H1 (cell line): Measurements from ENCODE around the gene LMNTD1. TPM values are rescaled to one million over a fixed set of nuclear protein-coding genes. Genes with fewer than 3 reads are reported as not detected.

ENCODE experiments used
- CTCF ChIA-PET: fragments of 300-600 bp; sonication (Branson Sonifier 250); formaldehyde crosslinking; loops from one replicate; lab custom pipeline; 2021; ENCODE audit not compliant: partially characterized antibody; lab: Charles Lee
- POLR2A ChIA-PET: fragments of 300-600 bp; sonication (Branson Sonifier 250); formaldehyde crosslinking; loops from one replicate; lab custom pipeline; 2021; ENCODE audit warnings: inconsistent platforms; ENCODE audit not compliant: partially characterized antibody; lab: Charles Lee
- DNase-seq, 2 experiments: peaks; one replicate each; pipeline versions ENCODE4 v3.0.0 to v3.0.0-alpha.2; 2010 to 2022; ENCODE audit warnings: low spot score in 2 of 2, low read depth in 1 of 2, mixed read lengths in 1 of 2
- FAIRE-seq: peaks from 2 replicates; lab custom pipeline; 2011; peaks lifted over from hg19 to GRCh38; lab: Jason Lieb, UNC
- H2AFZ ChIP-seq: 2 replicates; pipeline ENCODE4 v1.8.1; 2012; ENCODE audit warnings: low read length, inconsistent platforms
- H2AK5ac ChIP-seq: 2 replicates; pipeline ENCODE4 v1.6.1; 2013; ENCODE audit warnings: low read depth, low read length
- H2BK120ac ChIP-seq: replicated peaks from 2 replicates; pipeline ENCODE3; 2013; ENCODE audit warnings: low read depth, low read length, inconsistent platforms
- H2BK12ac ChIP-seq: 2 replicates; pipeline ENCODE4 v1.6.1; 2013; ENCODE audit warnings: low read depth, low read length
- H2BK15ac ChIP-seq: 2 replicates; pipeline ENCODE4 v1.6.1; 2013; ENCODE audit warnings: low read length
- H2BK20ac ChIP-seq: 2 replicates; pipeline ENCODE4 v1.6.1; 2013; ENCODE audit warnings: low read length
- H2BK5ac ChIP-seq: 2 replicates; pipeline ENCODE4 v1.6.1; 2013; ENCODE audit warnings: low read depth, low read length
- H3K14ac ChIP-seq: 2 replicates; pipeline ENCODE4 v1.6.1; 2013; ENCODE audit warnings: inconsistent platforms; ENCODE audit not compliant: insufficient read length
- H3K18ac ChIP-seq: 2 replicates; pipeline ENCODE4 v1.6.1; 2013; ENCODE audit warnings: low read length; ENCODE audit errors: extremely low read depth
- H3K23ac ChIP-seq: 2 replicates; pipeline ENCODE4 v1.6.1; 2013; ENCODE audit warnings: inconsistent platforms; ENCODE audit not compliant: insufficient read length
- H3K23me2 ChIP-seq: 2 replicates; pipeline ENCODE4 v1.6.1; 2013; ENCODE audit warnings: low read depth, low read length
- H3K27ac ChIP-seq: 2 replicates; pipeline ENCODE4 v1.6.1; 2011; ENCODE audit warnings: low read depth, low read length, inconsistent platforms
- H3K27me3 ChIP-seq, 4 experiments: replicated peaks in 1 of 4; 1 replicate in 1 of 4; 2 replicates in 3 of 4; pipeline versions ENCODE4 v1.6.1 to v1.8.1; 2011 to 2013; ENCODE audit warnings: low read length in 3 of 4, mild to moderate bottlenecking in 3 of 4, inconsistent platforms in 2 of 4, mixed read lengths in 2 of 4, moderate library complexity in 1 of 4; ENCODE audit not compliant: control insufficient read depth in 3 of 4, insufficient read depth in 3 of 4; ENCODE audit errors: extremely low read depth in 1 of 4
- H3K36me3 ChIP-seq, 4 experiments: 2 replicates each; pipeline versions ENCODE4 v1.6.1 to v1.8.1; 2011 to 2013; ENCODE audit warnings: mild to moderate bottlenecking in 4 of 4, low read length in 3 of 4, moderate library complexity in 2 of 4, control low read depth in 1 of 4, inconsistent platforms in 1 of 4; ENCODE audit not compliant: insufficient read depth in 4 of 4, control insufficient read depth in 2 of 4
- H3K4ac ChIP-seq: replicated peaks from 2 replicates; pipeline ENCODE3; 2013; ENCODE audit warnings: low read length, low read depth, mixed read lengths, inconsistent platforms; ENCODE audit not compliant: insufficient read length
- H3K4me1 ChIP-seq, 4 experiments: replicated peaks in 1 of 4; 1 replicate in 1 of 4; 2 replicates in 3 of 4; pipeline versions ENCODE4 v1.6.1 to v1.8.1; 2011 to 2013; ENCODE audit warnings: low read length in 3 of 4, inconsistent platforms in 2 of 4, mixed read lengths in 1 of 4; ENCODE audit not compliant: insufficient read depth in 4 of 4, control insufficient read depth in 3 of 4
- H3K4me2 ChIP-seq, 2 experiments: 2 replicates each; pipeline versions ENCODE4 v1.6.1 to v1.8.1; 2011 to 2013; ENCODE audit warnings: low read depth in 2 of 2, low read length in 2 of 2, control low read depth in 1 of 2, inconsistent platforms in 1 of 2, mild to moderate bottlenecking in 1 of 2; ENCODE audit not compliant: insufficient read depth in 1 of 2
- H3K4me3 ChIP-seq, 4 experiments: fragments of 200-600, 300-600 bp in 1 of 4; sonication (generic), shearing (Covaris generic), sonication (Bioruptor Twin) in 1 of 4; 2 replicates each; pipeline versions ENCODE4 v1.5.1 to v1.8.1; 2011 to 2016; ENCODE audit warnings: low read length in 4 of 4, low read depth in 3 of 4, control low read depth in 2 of 4, inconsistent platforms in 2 of 4, mild to moderate bottlenecking in 2 of 4, mixed read lengths in 1 of 4, moderate library complexity in 1 of 4; ENCODE audit not compliant: insufficient read depth in 2 of 4; ENCODE audit errors: extremely low read depth in 1 of 4
- H3K56ac ChIP-seq: replicated peaks from 2 replicates; pipeline ENCODE3; 2013; ENCODE audit warnings: low read depth, mild to moderate bottlenecking, mixed read lengths, low read length, inconsistent platforms; ENCODE audit not compliant: insufficient read length
- H3K79me1 ChIP-seq: 2 replicates; pipeline ENCODE4 v1.6.1; 2013; ENCODE audit warnings: low read depth, low read length, control low read depth
- H3K79me2 ChIP-seq, 2 experiments: 2 replicates each; pipeline versions ENCODE4 v1.6.1 to v1.8.1; 2012 to 2013; ENCODE audit warnings: low read length in 2 of 2, mild to moderate bottlenecking in 2 of 2, inconsistent platforms in 1 of 2; ENCODE audit not compliant: insufficient read depth in 2 of 2, control insufficient read depth in 1 of 2
- H3K9ac ChIP-seq, 4 experiments: replicated peaks in 1 of 4; 1 replicate in 1 of 4; 2 replicates in 3 of 4; pipeline versions ENCODE4 v1.6.1 to v1.8.1; 2011 to 2013; ENCODE audit warnings: low read depth in 3 of 4, low read length in 3 of 4, control low read depth in 2 of 4, mild to moderate bottlenecking in 2 of 4, moderate library complexity in 2 of 4, inconsistent platforms in 1 of 4; ENCODE audit errors: extremely low read depth in 1 of 4
- H3K9me3 ChIP-seq, 2 experiments: 2 replicates each; pipeline versions ENCODE4 v1.6.1 to v1.8.1; 2012 to 2013; ENCODE audit warnings: mild to moderate bottlenecking in 2 of 2, moderate library complexity in 2 of 2, control low read depth in 1 of 2, inconsistent platforms in 1 of 2, low read depth in 1 of 2, low read length in 1 of 2, mixed read lengths in 1 of 2; ENCODE audit not compliant: insufficient read depth in 2 of 2
- H4K20me1 ChIP-seq, 2 experiments: replicated peaks in 1 of 2; 2 replicates each; pipeline versions ENCODE3 to v1.8.1; 2011 to 2013; ENCODE audit warnings: inconsistent platforms in 2 of 2, low read length in 2 of 2, mild to moderate bottlenecking in 1 of 2; ENCODE audit not compliant: insufficient read depth in 2 of 2, control insufficient read depth in 1 of 2
- H4K5ac ChIP-seq: 2 replicates; pipeline ENCODE4 v1.6.1; 2013; ENCODE audit warnings: low read length, low read depth, mixed read lengths, inconsistent platforms; ENCODE audit not compliant: insufficient read length
- H4K8ac ChIP-seq: 2 replicates; pipeline ENCODE4 v1.8.0; 2013; ENCODE audit warnings: mild to moderate bottlenecking, moderate library complexity, low read length, inconsistent platforms; ENCODE audit not compliant: insufficient read depth; ENCODE audit errors: extremely low read depth
- H4K91ac ChIP-seq: replicated peaks from 2 replicates; pipeline ENCODE3; 2013; ENCODE audit warnings: low read length, mixed read lengths, inconsistent platforms; ENCODE audit not compliant: insufficient read length
- ATF2 ChIP-seq: IDR thresholded peaks from 2 replicates; pipeline ENCODE4 v1.6.1; 2012; ENCODE audit warnings: low read length, inconsistent platforms
- BACH1 ChIP-seq: IDR thresholded peaks from 2 replicates; pipeline ENCODE4 v1.6.1; 2012; ENCODE audit warnings: low read length, improper control_type of control experiment
- CBX5 ChIP-seq: fragments of 300-800, 300-1000 bp; sonication (generic); IDR thresholded peaks from 2 replicates; pipeline ENCODE4 v1.7.1; 2016; ENCODE audit warnings: antibody characterized with exemption, low read length, low read depth
- CHD1 ChIP-seq: IDR thresholded peaks from 2 replicates; pipeline ENCODE4 v1.6.1; 2012; ENCODE audit warnings: low read depth, low read length, improper control_type of control experiment
- CTBP2 ChIP-seq: IDR thresholded peaks from 2 replicates; pipeline ENCODE4 v1.7.0; 2011; ENCODE audit warnings: borderline replicate concordance, mild to moderate bottlenecking, moderate library complexity, mixed read lengths, low read length; ENCODE audit not compliant: insufficient read depth, insufficient read length
- EGR1 ChIP-seq: IDR thresholded peaks from 2 replicates; pipeline ENCODE4 v1.6.1; 2011; ENCODE audit warnings: low read depth, low read length, borderline replicate concordance
- HDAC6 ChIP-seq: IDR thresholded peaks from one replicate; pipeline ENCODE4 v1.7.1; 2012; ENCODE audit warnings: low read depth, mild to moderate bottlenecking, inconsistent platforms, low read length, moderate library complexity
- PHF8 ChIP-seq: fragments of 200-600 bp; sonication (generic); conservative IDR thresholded peaks from 2 replicates; pipeline ENCODE4 v1.7.1; 2012; ENCODE audit warnings: low read depth, mild to moderate bottlenecking, inconsistent platforms, low read length, moderate library complexity
- RAD21 ChIP-seq, 2 experiments: IDR thresholded peaks in 1 of 2; conservative IDR thresholded peaks in 1 of 2; 2 replicates each; pipeline ENCODE4 v1.6.1; 2011; ENCODE audit warnings: low read depth in 2 of 2, low read length in 2 of 2, improper control_type of control experiment in 1 of 2, inconsistent platforms in 1 of 2, mild to moderate bottlenecking in 1 of 2, moderate library complexity in 1 of 2
- SAP30 ChIP-seq: fragments of 300-600 bp; sonication (generic); IDR thresholded peaks from 2 replicates; pipeline ENCODE4 v1.7.1; 2012; ENCODE audit warnings: low read length, moderate library complexity, mild to moderate bottlenecking, inconsistent platforms; ENCODE audit not compliant: insufficient read depth, insufficient replicate concordance
- TAF7 ChIP-seq: optimal IDR thresholded peaks from 2 replicates; pipeline ENCODE3; 2011; ENCODE audit warnings: low read depth, mild to moderate bottlenecking, inconsistent platforms, low read length, moderate library complexity, borderline replicate concordance
- TCF12 ChIP-seq: IDR thresholded peaks from 2 replicates; pipeline ENCODE4 v1.6.1; 2011; ENCODE audit warnings: low read depth, mild to moderate bottlenecking, low read length
- WGBS, 2 experiments: shearing (Covaris generic) in 1 of 2; methylation state at CpG; one replicate each; pipeline versions ENCODE4 v1.1.6 to v1.1.7; 2013 to 2015; ENCODE audit warnings: low lambda C conversion rate in 2 of 2, mixed read lengths in 2 of 2, inconsistent platforms in 1 of 2, low coverage in 1 of 2, missing lambda C conversion rate in 1 of 2; ENCODE audit not compliant: insufficient replicate concordance in 2 of 2, insufficient coverage in 1 of 2, insufficient read length in 1 of 2; ENCODE audit errors: extremely low coverage in 1 of 2, missing lambda C conversion rate in 1 of 2; 5-methylcytosine and 5-hydroxymethylcytosine counted together
- polyA plus RNA-seq, 7 experiments: library from polyadenylated mRNA; depleted of rRNA in 3 of 7; stranded (reverse) in 5 of 7; unstranded in 2 of 7; fragments of >200 nt in 5 of 7; fragments of 200-250 nt in 2 of 7; gene quantifications; 1 replicate in 5 of 7; 2 replicates in 1 of 7; 4 replicates in 1 of 7; pipeline versions ENCODE4 v1.2.1 to v1.2.3, GENCODE V29; 2011 to 2013; ENCODE audit warnings: missing spikeins in 2 of 7, mixed read lengths in 2 of 7
- total RNA-seq: library from RNA; stranded (reverse); fragmentation: NEBNext Ultra II Directional; extraction: Animal tissue kit (Norgen Biotek cat#: 25700); gene quantifications from 2 replicates; pipeline ENCODE4 v1.2.1, GENCODE V29; 2021

The LMNTD1 gene
- total and polyA plus RNA-seq, 2 of the 8 experiments (the other 6 are each of a cell fraction or from before 2014, with no cell fraction given), result not detected

GRCh38 chr12:25463005-25463404, 90.1 kb downstream of the LMNTD1 start:
- H3K23me2 ChIP-seq, result no peaks in the 10 kb centered on the region
- no peaks in the 10 kb centered on the region for H3K4me1 ChIP-seq
- no peak overlapping the region for H3K4ac ChIP-seq
- no peak overlapping the region for H3K4me3 ChIP-seq
- DNase-seq (no peak), FAIRE-seq (no peak)
- no peak overlapping the region for H2BK20ac ChIP-seq
- no peaks in the 10 kb centered on the region for H3K27me3 ChIP-seq
- no peak overlapping the region for H2AFZ ChIP-seq
- no peak overlapping the region for H3K18ac ChIP-seq
- no peaks in the 10 kb centered on the region for H3K9me3 ChIP-seq
- H3K4me2 ChIP-seq, result no peak overlapping the region
- H4K5ac ChIP-seq, result no peak overlapping the region
- no peak overlapping the region for H2BK12ac ChIP-seq
- no peak overlapping the region for H2BK15ac ChIP-seq
- H4K91ac ChIP-seq, result no peak overlapping the region
- no peaks in the 10 kb centered on the region for H3K79me2 ChIP-seq
- no peak overlapping the region for H2BK120ac ChIP-seq
- no peak overlapping the region for H4K8ac ChIP-seq
- no peak overlapping the region for H2BK5ac ChIP-seq
- no peak overlapping the region for H3K9ac ChIP-seq
- no peak overlapping the region for H3K56ac ChIP-seq
- H3K14ac ChIP-seq, result no peak overlapping the region
- 99% methylated on average over 4 of the region's 4 CpGs; no CpG with 5 or more reads in 1 of the 2 experiments for WGBS, 2 experiments
- no peaks in the 10 kb centered on the region for H4K20me1 ChIP-seq
- H2AK5ac ChIP-seq, result no peak overlapping the region
- H3K27ac ChIP-seq, result no peak overlapping the region
- H3K23ac ChIP-seq, result no peak overlapping the region
- no peaks in the 10 kb centered on the region for H3K79me1 ChIP-seq
- ChIA-PET POLR2A (no interaction called here), CTCF (interaction anchor here (1.0 kb wide), 1 partner anchor 58 kb away, joined by 3 read pairs; no protein-coding TSS in a partner anchor)
- H3K36me3 ChIP-seq, result no peaks in the 10 kb centered on the region
- no peak for TF ChIP-seq CTBP2
- no peak for TF ChIP-seq BACH1
- no peak for TF ChIP-seq EGR1
- no peak for TF ChIP-seq TAF7
- no peak for TF ChIP-seq CHD1
- TF ChIP-seq RAD21 (IDR thresholded peaks at IDR 0.05 in 1 of 2, conservative IDR thresholded peaks at IDR 0.05 in 1 of 2; ENCODE audit: low read depth in 2 of 2, low read length in 2 of 2), result no peak
- no peak for TF ChIP-seq CBX5
- TF ChIP-seq PHF8, result no peak
- TF ChIP-seq TCF12, result no peak
- TF ChIP-seq HDAC6, result no peak
- no peak for TF ChIP-seq ATF2
- TF ChIP-seq SAP30, result no peak
